Islet precursor cell (in vitro differentiated cells): ENCODE results near the gene GALNT18.

Source experiments
- DNase-seq: peaks from one replicate; pipeline ENCODE4 v3.0.0-alpha.2; 2018

GALNT18 gene

GRCh38 chr11:11621573-11622339 is at the start of gene GALNT18:
TSS of gene GALNT18 (minus strand) at chr11:11622005.
- DNase-seq, result peak; percentile 97

GRCh38 chr11:11670574-11670973 is 48.8 kb upstream of the GALNT18 start:
- no peak for DNase-seq

GRCh38 chr11:11669233-11669846 is 47.5 kb upstream of the GALNT18 start:
- no peak for DNase-seq

- DNase-seq, result no peak
Observed at GRCh38 chr11:11668781-11669180, 47.0 kb upstream of the GALNT18 start.

- no peak for DNase-seq
Observed at GRCh38 chr11:11668274-11668673, 46.5 kb upstream of the GALNT18 start.

- DNase-seq, result no peak
Observed at GRCh38 chr11:11667056-11667455, 45.3 kb upstream of the GALNT18 start.

GRCh38 chr11:11665407-11665806 is 43.6 kb upstream of the GALNT18 start:
- no peak for DNase-seq

- DNase-seq, result no peak
Observed at GRCh38 chr11:11663907-11664306, 42.1 kb upstream of the GALNT18 start.

- no peak for DNase-seq
Observed at GRCh38 chr11:11662578-11662977, 40.8 kb upstream of the GALNT18 start.

- DNase-seq, result no peak
Observed at GRCh38 chr11:11661326-11662040, 39.7 kb upstream of the GALNT18 start.

GRCh38 chr11:11660363-11660740 is 38.5 kb upstream of the GALNT18 start:
- no peak for DNase-seq

GRCh38 chr11:11659567-11660362 is 38.0 kb upstream of the GALNT18 start:
- no peak for DNase-seq

GRCh38 chr11:11657218-11657955 is 35.6 kb upstream of the GALNT18 start:
- no peak for DNase-seq

GRCh38 chr11:11641581-11641980 is 19.8 kb upstream of the GALNT18 start:
- no peak for DNase-seq

GRCh38 chr11:11640996-11641395 is 19.2 kb upstream of the GALNT18 start:
- no peak for DNase-seq

GRCh38 chr11:11640152-11640551 is 18.3 kb upstream of the GALNT18 start:
- no peak for DNase-seq

- no peak for DNase-seq
Observed at GRCh38 chr11:11636671-11637070, 14.9 kb upstream of the GALNT18 start.

GRCh38 chr11:11635443-11635842 is 13.6 kb upstream of the GALNT18 start:
- no peak for DNase-seq

- DNase-seq, result no peak
Observed at GRCh38 chr11:11629368-11629767, 7.6 kb upstream of the GALNT18 start.

- no peak for DNase-seq
Observed at GRCh38 chr11:11628651-11629050, 6.8 kb upstream of the GALNT18 start.

GRCh38 chr11:11626128-11626527 is 4.3 kb upstream of the GALNT18 start:
- DNase-seq, result no peak

GRCh38 chr11:11624926-11625325 is 3.1 kb upstream of the GALNT18 start:
- DNase-seq, result no peak
